GM19025 (cell line): ENCODE measurements around the gene LAMA5.

Source experiments
- ATAC-seq: cut with Tn5 transposase; IDR thresholded peaks from one replicate; pipeline ENCODE4 v1.9.1; 2021; ENCODE audit warnings: mild to moderate bottlenecking, low read depth, moderate library complexity; ENCODE audit not compliant: unreplicated experiment

The LAMA5 gene

DNA sequence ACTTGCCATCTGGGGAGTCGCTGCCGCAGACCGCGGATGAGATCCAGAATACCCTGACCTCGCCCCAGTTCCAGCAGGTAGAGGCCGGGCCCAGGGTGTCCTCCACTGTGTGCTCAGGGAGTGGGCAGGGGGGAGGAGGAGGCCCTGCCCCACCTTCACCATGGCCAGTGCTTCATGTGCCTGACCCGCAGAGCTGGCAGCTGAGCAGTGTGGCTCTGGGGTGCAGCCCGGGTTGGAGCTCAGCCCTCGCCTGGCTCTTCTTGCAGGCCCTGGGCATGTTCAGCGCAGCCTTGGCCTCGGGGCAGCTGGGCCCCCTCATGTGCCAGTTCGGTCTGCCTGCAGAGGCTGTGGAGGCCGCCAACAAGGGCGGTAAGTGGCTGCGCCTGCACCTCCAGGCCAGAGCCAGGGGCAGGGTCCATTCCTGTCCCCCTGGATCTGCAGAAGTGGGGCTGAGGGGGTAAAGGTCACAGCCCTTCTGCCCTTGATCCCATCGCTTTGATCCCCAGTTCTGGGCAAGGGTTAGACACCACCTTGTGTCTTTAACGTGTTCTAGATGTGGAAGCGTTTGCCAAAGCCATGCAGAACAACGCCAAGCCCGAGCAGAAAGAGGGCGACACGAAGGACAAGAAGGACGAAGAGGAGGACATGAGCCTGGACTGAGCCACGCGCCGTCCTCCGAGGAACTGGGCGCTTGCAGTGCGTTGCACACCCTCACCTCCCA is 58.9 kb downstream of the LAMA5 start:
- no peak for ATAC-seq

DNA sequence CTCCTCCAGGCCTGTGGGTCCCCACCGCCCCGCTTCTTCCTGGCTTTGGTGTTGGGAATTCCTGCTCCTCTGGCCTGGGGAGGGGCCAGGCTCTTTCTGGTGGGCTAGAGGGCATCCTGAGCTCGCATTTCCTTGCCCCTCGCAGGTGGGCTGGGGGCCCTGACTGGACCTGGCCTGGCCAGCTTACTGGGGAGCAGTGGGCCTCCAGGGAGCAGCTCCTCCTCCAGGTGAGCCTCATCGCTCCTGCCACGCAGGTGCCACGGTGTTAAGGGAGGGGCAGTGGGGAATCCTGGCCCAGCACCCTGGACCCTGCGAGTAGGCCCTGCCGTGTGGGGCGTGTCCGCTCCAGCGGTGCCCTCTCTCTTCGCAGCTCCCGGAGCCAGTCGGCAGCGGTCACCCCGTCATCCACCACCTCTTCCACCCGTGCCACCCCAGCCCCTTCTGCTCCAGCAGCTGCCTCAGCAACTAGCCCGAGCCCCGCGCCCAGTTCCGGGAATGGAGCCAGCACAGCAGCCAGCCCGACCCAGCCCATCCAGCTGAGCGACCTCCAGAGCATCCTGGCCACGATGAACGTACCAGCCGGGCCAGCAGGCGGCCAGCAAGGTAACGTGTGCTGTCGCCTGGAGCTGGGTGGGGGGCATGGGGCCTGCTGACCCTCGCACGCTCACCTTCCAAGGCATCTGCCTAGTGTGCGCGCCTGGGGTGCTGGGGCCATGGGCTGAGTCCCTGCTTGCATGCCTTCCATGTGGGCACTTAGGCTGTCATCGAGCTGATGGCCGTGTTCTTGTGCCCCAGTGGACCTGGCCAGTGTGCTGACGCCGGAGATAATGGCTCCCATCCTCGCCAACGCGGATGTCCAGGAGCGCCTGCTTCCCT is 59.6 kb downstream of the LAMA5 start:
- ATAC-seq, result no peak

DNA sequence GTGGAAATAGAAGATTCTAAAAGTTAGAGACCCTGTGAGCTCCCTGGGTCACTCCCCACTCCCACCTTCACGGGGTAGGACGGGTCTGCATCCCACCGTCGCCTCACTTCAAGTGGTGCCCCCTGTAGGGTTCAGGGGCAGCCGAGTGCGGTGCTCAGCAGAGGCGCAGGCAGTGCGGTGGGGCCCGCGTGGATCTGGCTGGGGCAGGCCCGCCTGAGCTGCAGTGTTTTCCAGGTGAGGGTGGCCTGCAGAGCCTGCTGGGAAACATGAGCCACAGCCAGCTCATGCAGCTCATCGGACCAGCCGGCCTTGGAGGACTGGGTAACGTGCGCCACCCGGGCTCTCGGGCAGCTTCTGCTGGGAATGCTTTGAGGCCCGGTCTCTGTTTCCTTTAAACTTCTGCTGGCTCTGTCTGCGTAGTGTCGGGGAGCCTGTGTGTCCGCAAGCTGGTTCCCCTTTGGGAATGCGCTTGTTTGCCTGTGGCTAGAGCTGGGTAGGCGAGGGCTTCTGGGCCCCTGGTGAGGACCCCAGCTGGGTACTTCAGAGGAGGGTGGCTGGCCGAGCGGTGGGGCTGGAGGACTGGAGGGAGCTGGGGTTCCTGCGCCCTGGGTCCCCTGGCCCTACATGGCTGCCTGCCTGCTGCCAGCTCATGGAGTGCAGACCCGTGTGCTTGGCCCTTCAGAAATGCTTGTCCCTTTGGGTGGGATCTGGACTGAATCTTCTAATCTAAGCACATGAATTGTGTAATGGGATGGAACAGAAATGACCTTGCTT is 60.5 kb downstream of the LAMA5 start:
- ATAC-seq, result no peak

DNA sequence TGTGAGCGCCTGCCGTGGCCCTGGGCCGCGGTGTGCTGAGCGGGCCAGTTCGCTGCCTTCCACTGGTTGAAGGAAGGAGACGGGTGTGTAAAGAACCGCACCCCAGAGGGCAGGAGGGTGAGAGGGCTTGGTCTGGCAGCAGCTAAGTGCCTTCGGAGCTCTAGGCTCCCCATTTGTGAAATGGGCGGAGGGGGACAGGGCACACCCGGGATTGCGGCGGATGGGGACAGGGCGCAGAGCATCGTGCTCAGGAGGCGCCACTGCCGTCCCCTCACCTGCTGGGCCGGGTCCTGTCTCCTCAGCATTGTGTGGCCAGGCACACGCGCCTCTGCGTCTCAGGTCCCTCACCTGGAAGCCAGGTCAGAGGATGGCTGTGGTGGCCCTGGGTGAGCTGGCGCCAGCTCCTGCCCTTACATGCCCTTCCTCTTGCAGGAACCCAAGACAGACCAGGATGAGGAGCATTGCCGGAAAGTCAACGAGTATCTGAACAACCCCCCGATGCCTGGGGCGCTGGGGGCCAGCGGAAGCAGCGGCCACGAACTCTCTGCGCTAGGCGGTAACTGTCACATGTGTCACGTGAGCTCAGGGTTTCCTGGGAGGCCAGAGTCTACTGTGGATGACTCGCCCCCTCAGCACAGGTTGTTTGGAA is 61.2 kb downstream of the LAMA5 start:
- no peak for ATAC-seq

- ATAC-seq, result no peak
These were observed 61.9 kb downstream of the LAMA5 start for GRCh38 chr20:62305149-62305764.

DNA sequence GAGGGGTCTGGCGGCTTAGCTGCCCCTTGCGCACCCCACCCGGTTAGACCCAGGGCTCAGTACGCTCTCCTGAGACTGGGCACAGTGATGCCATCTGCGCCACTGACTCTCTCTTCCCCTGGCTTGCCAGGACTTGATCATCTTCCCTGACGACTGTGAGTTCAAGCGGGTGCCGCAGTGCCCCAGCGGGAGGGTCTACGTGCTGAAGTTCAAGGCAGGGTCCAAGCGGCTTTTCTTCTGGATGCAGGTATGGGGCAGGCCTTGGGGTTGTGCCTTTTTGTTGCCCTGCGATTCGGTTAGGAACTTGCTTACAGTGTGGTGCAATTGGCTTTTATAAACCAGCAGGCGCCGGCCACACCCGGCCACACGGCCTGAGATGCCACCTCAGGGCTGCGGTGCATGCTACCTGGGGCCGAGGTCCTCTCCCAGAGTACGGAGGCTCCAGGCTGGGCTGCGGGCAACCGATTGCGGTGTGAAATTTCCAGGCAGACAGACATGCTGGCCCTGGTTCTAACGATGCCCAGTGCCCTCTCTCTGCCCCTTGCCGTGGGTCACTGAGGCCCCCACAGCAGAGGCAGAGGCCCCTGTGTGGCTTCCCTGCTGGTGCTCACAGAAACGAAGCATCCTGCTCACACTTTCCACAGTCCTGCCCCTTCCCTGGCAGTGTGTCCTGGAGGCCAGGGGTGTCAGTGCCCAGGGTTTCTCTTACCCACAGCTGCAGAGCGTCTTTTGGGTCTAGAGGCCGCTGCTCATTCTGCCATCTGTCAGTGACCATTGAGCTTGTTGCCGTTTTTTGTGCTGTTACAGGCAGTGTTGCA is 62.6 kb downstream of the LAMA5 start:
- no peak for ATAC-seq

- no peak for ATAC-seq
These were observed 63.5 kb downstream of the LAMA5 start for GRCh38 chr20:62303340-62304226.

- no peak for ATAC-seq
These were observed 64.1 kb downstream of the LAMA5 start for GRCh38 chr20:62303062-62303339.

GRCh38 chr20:62302341-62303061 is 64.6 kb downstream of the LAMA5 start, which contains the start of gene ADRM1:
ADRM1 (plus strand) TSS chr20:62302997; CDS start chr20:62303569, 572 bp downstream.
- ATAC-seq, result peak; percentile 90

GRCh38 chr20:62301773-62302340 is 65.3 kb downstream of the LAMA5 start:
- no peak for ATAC-seq

DNA sequence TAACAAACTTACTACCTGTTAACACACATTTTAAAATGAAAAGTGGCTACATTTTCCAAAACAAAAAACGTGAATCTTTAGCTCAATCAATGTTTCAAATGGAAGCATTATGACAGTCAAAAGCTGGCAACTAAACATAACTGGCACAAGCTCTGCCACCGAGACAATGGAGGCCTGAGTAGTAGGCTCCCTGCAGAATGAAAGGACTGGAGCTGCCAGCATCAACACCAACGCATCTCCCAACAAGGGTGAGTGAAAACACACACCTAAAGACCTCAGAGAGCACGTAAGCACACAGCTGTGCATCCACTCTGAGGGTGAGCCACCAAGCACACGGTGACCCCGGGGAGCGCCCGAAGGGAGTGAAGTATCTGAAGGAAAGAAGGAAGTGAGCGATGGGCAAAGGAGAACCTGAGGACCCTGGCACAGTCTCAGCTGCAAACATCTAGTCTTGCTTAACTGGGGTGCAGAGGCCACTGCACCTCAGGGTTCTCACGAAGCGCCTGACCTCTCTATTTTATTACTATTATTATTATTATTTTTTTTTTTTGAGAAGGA is 65.9 kb downstream of the LAMA5 start:
- ATAC-seq, result no peak

GRCh38 chr20:62300319-62300718 is 66.8 kb downstream of the LAMA5 start:
- ATAC-seq, result no peak

DNA sequence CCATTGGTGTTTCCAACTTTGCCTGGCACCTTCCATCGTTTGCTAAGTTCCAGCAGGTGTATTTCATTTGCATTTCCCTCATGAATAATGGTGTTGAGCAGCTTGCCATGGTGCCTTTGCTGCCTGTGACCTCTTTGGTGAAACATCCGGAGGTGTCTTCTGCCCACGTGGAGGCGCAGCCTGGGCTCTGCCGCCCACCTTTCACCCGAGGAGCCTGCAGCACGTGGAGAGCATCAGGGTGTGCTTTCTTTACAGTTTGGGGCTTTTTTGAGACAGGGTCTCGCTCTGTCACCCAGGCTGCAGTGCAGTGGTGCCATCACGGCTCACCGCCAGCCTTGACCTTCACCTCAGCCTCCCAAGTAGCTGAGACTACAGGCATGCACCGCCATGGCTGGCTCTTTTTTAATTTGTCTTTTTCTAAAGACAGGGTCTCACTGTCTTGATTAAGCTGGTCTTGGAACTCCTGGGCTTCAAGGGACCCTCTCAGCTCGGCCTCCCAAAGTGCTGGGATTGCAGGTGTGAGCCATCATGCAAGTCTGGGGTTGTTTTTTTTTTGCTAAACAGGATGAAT is 67.4 kb downstream of the LAMA5 start:
- ATAC-seq, result no peak

- no peak for ATAC-seq
These were observed 68.4 kb downstream of the LAMA5 start for GRCh38 chr20:62298577-62299249.

GRCh38 chr20:62297449-62298227 is 69.5 kb downstream of the LAMA5 start:
- no peak for ATAC-seq
